ENCODE results near the gene ACBD4. TPM values are rescaled to one million over a fixed set of nuclear protein-coding genes. Genes with fewer than 3 reads are reported as not detected.
A peak's percentile ranks its signal among the peaks of the same experiment; 100 is the strongest.

The ACBD4 gene
- total RNA-seq, 1 donor from 2014 or later, result 11.5 TPM

GRCh38 chr17:45146592-45146889 is 11.1 kb downstream of the ACBD4 start:
- Mint-ChIP-seq H3K4me1 (ENCODE audit: unreplicated experiment) (peaks cover 35% of the 10 kb centered on the region), H3K9me3 (no peaks in the 10 kb centered on the region), H3K36me3 (peaks cover 4% of the 10 kb centered on the region), H3K27me3 (peaks cover 10% of the 10 kb centered on the region), H3K27ac (peak overlapping the region; percentile 100), H3K4me3 (peak overlapping the region; percentile 93)
- TF ChIP-seq, protein P1, sequence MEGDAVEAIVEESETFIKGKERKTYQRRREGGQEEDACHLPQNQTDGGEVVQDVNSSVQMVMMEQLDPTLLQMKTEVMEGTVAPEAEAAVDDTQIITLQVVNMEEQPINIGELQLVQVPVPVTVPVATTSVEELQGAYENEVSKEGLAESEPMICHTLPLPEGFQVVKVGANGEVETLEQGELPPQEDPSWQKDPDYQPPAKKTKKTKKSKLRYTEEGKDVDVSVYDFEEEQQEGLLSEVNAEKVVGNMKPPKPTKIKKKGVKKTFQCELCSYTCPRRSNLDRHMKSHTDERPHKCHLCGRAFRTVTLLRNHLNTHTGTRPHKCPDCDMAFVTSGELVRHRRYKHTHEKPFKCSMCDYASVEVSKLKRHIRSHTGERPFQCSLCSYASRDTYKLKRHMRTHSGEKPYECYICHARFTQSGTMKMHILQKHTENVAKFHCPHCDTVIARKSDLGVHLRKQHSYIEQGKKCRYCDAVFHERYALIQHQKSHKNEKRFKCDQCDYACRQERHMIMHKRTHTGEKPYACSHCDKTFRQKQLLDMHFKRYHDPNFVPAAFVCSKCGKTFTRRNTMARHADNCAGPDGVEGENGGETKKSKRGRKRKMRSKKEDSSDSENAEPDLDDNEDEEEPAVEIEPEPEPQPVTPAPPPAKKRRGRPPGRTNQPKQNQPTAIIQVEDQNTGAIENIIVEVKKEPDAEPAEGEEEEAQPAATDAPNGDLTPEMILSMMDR (conservative IDR thresholded peaks at IDR 0.05), result no peak
- no peak for DNase-seq (ENCODE audit: extremely low spot score, unreplicated experiment)

- Mint-ChIP-seq H3K9me3 (no peaks in the 10 kb centered on the region), H3K27me3 (peaks cover 10% of the 10 kb centered on the region), H3K36me3 (peaks cover 4% of the 10 kb centered on the region), H3K4me1 (ENCODE audit: unreplicated experiment) (peaks cover 40% of the 10 kb centered on the region), H3K4me3 (peak overlapping the region; percentile 93), H3K27ac (peak overlapping the region; percentile 100)
- DNase-seq (ENCODE audit: extremely low spot score, unreplicated experiment), result no peak
- TF ChIP-seq, protein P1 (conservative IDR thresholded peaks at IDR 0.05), result no peak
Measured at GRCh38 chr17:45146890-45147580, 11.5 kb downstream of the ACBD4 start.

- DNase-seq (ENCODE audit: extremely low spot score, unreplicated experiment), result no peak
- TF ChIP-seq, protein P1 (conservative IDR thresholded peaks at IDR 0.05), result no peak
- Mint-ChIP-seq H3K9me3 (no peaks in the 10 kb centered on the region), H3K4me3 (peak overlapping the region; percentile 93), H3K27ac (peak overlapping the region; percentile 100), H3K36me3 (peaks cover 4% of the 10 kb centered on the region), H3K27me3 (peaks cover 10% of the 10 kb centered on the region), H3K4me1 (ENCODE audit: unreplicated experiment) (peaks cover 40% of the 10 kb centered on the region)
Measured at GRCh38 chr17:45147581-45148182, 12.2 kb downstream of the ACBD4 start.

GRCh38 chr17:45148183-45149036 is 12.9 kb downstream of the ACBD4 start, which contains the start of gene HEXIM1:
Gene HEXIM1, plus strand, starts transcription at chr17:45148475. Its CDS starts 716 bp downstream, at chr17:45149191.
- Mint-ChIP-seq H3K9me3 (no peaks in the 10 kb centered on the region), H3K4me3 (peak within 1 kb of the TSS; percentile 93), H3K4me1 (ENCODE audit: unreplicated experiment) (peaks cover 40% of the 10 kb centered on the region), H3K27me3 (peaks cover 10% of the 10 kb centered on the region), H3K36me3 (peaks cover 4% of the 10 kb centered on the region), H3K27ac (peak within 1 kb of the TSS; percentile 100)
- peak; percentile 100 for DNase-seq (ENCODE audit: extremely low spot score, unreplicated experiment)
- TF ChIP-seq, protein P1 (conservative IDR thresholded peaks at IDR 0.05), result no peak

- TF ChIP-seq, protein P1 (conservative IDR thresholded peaks at IDR 0.05), result peak; percentile 75
- H3K4me3 Mint-ChIP-seq, result peak overlapping the region; percentile 93
- H3K4me1 Mint-ChIP-seq (ENCODE audit: unreplicated experiment), result peaks cover 40% of the 10 kb centered on the region
- H3K27ac Mint-ChIP-seq, result peak overlapping the region; percentile 100
- H3K27me3 Mint-ChIP-seq, result peaks cover 10% of the 10 kb centered on the region
- no peaks in the 10 kb centered on the region for H3K9me3 Mint-ChIP-seq
- peaks cover 4% of the 10 kb centered on the region for H3K36me3 Mint-ChIP-seq
- peak; percentile 87 for DNase-seq (ENCODE audit: extremely low spot score, unreplicated experiment)
Measured at GRCh38 chr17:45149037-45149668, 13.7 kb downstream of the ACBD4 start.

Measured in type B pancreatic cell (in vitro differentiated cells).